Inflammatory macrophage treated with lipopolysaccharide for 4 hours (primary cell): ENCODE data around the gene OSGIN1.

Source experiments
- DNase-seq: peaks from one replicate; pipeline ENCODE4 v3.0.0-alpha.2; 2020

OSGIN1 gene, protein sequence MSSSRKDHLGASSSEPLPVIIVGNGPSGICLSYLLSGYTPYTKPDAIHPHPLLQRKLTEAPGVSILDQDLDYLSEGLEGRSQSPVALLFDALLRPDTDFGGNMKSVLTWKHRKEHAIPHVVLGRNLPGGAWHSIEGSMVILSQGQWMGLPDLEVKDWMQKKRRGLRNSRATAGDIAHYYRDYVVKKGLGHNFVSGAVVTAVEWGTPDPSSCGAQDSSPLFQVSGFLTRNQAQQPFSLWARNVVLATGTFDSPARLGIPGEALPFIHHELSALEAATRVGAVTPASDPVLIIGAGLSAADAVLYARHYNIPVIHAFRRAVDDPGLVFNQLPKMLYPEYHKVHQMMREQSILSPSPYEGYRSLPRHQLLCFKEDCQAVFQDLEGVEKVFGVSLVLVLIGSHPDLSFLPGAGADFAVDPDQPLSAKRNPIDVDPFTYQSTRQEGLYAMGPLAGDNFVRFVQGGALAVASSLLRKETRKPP

GRCh38 chr16:83952940-83953795, at the start of gene OSGIN1:
OSGIN1 (plus strand) TSS chr16:83953240; CDS start chr16:83957672, 4,432 bp downstream.
- peak; percentile 97 for DNase-seq

GRCh38 chr16:83903751-83904150, 49.3 kb upstream of the OSGIN1 start:
- DNase-seq: no peak

DNA sequence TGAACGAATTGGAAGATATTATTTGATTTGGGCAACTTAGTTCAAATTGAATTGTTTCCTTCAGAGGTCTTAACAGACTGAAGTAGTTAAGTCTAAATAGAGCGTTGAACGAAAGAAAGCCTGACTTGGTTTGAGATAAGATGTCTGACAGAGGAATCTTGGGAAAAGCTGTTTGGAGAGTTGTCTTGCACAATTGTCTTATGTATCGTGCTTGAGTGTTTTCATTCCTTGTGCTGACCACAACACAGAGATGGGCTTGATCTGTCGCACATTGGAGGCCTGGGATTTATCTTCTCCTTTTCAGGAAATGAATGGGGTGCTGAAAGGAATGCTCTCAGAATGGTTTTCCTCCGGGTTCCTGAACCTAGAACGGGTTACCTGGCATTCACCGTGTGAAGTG, 46.4 kb upstream of the OSGIN1 start:
- DNase-seq: no peak

- DNase-seq: no peak
These were observed 45.9 kb upstream of the OSGIN1 start for GRCh38 chr16:83907111-83907510.

GRCh38 chr16:83907631-83908250, 45.3 kb upstream of the OSGIN1 start:
- no peak for DNase-seq

DNA sequence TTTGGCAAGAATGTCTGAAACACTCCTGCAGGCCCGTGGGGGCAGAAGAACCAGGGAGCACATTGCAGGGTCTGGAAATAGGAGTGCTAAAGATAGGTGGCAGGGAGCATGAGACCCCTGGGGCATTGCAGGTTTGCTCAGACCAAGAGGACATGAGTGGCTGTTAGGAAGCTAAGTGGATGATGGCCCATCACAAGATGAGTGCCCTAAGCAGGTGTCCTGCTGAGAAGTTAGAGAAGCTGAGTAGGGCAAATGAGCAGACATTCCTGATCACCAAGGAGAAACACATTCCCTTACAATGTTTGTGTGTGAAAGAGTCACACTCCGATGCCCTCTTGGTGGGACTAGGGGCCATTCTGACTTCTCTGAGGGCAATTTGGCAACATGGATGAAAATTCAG, 44.2 kb upstream of the OSGIN1 start:
- DNase-seq: no peak

- no peak for DNase-seq
These were observed 41.8 kb upstream of the OSGIN1 start for GRCh38 chr16:83911290-83911689.

- no peak for DNase-seq
These were observed 40.4 kb upstream of the OSGIN1 start for GRCh38 chr16:83912519-83913244.

- no peak for DNase-seq
These were observed 39.8 kb upstream of the OSGIN1 start for GRCh38 chr16:83913245-83913633.

GRCh38 chr16:83914091-83914710, 38.8 kb upstream of the OSGIN1 start:
- no peak for DNase-seq

DNA sequence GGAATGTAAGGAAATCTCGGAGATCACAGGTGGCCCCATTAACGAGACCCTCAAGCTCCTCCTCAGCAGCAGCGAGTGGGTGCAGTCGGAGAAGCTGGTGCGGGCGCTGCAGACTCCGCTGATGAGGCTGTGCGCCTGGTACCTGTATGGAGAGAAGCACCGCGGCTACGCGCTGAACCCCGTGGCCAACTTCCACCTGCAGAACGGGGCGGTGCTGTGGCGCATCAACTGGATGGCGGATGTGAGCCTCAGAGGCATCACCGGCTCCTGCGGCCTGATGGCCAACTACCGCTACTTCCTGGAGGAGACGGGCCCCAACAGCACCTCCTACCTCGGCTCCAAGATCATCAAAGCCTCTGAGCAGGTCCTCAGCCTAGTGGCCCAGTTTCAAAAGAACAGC, 38.0 kb upstream of the OSGIN1 start:
- DNase-seq: no peak

DNA sequence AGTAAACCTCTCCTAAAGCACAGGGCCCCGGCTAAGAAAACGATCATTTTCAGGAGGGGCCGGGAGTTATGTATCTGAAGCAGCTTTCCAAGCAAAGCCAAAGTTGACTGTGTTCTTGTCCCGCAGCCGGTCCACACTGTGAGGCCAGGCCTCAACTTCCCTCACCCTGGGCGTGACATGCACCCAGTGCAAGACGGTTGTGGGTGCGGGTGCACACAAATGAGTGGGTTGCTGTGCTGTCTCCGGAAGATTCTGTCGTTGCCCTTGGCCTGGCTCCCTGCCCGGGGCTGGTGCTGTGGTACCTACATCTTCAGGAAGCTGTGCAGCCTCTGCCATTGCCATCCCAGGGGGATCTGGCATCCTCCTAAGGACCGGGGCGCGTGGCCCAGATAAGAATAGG, 37.5 kb upstream of the OSGIN1 start:
- DNase-seq: no peak

DNA sequence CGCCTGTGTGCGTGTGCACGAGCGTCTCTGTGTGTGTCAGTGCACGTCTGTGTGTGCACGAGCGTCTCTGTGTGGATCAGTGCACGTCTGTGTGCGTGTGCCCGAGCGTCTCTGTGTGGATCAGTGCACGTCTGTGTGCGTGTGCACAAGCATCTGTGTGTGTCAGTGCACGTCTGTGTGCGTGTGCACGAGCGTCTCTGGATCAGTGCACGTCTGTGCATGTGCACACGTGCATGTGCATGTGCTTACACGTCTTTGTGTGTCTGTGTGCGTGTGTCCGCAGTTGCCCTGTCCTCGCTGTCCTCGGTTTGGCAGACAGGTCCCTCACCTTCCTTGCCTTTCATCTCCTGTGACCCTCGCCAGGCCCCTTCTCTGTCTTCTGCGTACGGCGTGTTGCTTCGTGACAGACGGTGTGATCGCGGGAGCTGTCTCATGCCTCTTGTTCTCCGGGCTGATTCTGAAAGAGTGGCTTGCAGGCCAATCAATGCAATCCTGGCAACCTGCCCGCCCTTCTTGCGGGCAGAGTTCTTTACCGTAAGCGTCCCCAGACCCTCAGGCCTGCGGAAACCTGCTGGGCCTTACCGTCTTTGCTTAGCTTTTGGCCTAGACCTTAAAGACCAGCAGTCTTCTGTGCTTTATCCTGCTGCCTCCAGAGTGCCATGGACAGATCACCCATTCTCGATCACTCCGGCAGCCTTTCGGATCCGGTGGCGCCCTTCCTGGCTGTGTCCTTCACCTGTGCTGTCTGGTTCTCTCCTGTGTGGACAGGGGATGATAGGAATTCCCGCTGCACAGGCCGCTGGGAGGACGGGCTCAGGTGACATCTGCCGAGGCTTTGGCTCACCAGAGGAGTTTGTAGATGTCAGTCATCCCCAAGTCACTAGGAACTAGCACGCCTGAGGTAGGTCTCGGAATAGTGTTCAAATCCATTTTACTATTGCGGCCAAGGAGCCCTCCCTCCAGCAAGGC, 35.6 kb upstream of the OSGIN1 start:
- DNase-seq: no peak

DNA sequence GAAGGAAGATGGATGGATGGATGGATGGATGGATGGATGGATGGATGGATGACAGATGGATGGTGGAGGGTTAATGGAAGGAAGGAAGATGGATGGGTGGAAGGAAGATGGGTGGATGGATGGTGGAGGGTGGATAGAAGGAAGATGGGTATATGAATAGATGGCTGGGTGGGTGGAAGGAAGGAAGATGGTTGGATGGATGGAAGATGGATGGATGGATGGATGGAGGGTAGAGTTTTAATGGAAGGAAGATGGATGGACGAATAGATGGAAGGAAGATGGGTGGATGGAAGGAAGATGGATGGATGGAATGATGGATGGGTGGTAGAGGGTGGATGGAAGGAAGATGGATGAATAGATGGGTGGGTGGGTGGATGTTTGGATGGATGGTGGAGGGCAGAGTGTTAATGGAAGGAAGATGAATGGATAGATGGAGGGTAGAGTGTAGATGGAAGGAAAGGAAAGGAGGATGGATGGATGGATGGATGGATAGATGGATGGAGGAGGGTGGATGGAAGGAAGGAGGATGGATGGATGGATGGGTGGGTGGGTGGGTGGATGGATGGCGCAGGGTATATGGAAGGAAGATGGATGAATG, 32.0 kb upstream of the OSGIN1 start:
- DNase-seq: no peak

GRCh38 chr16:83923581-83924365, 29.3 kb upstream of the OSGIN1 start:
- DNase-seq: no peak

DNA sequence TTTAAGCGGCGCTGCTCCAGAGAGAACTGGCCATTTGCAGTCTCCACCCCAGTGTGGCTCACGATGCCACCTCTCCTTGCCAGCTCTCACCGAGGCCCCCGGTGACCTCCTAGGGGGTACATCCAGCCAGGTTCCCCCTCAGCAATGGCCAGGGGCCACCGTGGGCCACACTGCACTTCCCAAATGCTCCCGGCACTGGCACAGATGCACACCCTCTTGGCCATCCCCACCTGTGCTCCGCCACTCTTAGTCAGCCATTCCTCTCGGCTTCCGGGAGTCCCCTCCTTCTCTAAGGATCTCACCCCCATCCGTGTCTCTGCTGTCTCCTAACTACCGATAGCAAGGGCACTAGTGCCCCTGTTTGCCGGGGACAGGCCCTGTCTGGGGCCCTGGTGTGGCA, 28.4 kb upstream of the OSGIN1 start:
- no peak for DNase-seq

GRCh38 chr16:83925095-83925905, 27.7 kb upstream of the OSGIN1 start:
- no peak for DNase-seq

DNA sequence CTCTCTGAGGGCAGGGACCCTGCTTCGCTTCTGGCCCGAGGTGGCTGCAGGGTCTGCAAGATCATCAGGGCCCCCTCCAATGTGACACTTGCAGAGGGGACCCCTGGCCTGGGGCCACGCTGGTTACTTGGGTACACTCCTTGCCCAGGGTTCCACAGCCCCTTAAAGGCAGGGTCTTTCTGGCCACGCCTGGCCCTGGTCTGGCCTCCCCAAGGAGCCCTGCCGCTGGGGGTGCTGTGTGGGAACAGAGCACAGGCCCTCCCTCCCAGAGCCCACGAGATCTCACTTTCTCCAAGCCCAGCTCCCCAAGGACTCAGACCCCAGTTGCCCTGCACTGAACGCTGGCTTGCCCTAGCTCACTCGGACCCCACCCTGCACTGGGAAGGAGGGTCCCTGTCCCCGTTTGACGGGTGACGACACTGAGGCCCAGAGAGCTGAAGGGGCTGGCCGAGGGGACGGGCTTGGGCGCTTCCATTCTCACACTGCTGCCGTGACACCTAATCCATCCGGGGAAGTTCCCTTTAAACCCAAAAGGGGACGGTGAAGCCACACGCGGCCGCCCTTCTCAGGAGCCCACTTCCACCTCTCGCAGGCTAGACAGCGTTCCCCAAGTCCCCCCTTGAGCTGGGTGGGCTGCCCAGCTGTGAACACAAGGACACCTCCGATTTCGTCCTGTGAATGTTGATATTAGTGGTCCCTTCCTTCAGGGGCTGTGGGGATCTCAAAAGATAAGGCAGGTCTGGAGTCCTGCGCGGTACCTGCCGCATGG, 26.9 kb upstream of the OSGIN1 start:
- no peak for DNase-seq
